Stimulated activated memory B cell treated with anti-CD40 and anti-IgM and Interleukin-4, amounts not matched to agents 10 μg/mL and 1 μg/mL and 100 μg/mL, for 72 hours (primary cell): ENCODE data around the gene IL1RL2.

Source experiments
- ATAC-seq: fragments of 150-1000 bp; cut with Tn5 transposase; 2 replicates; pipeline ENCODE4 v1.10.0; 2021
- H3K27ac Mint-ChIP-seq: one replicate; pipeline ENCODE4 v1.8.0; 2022; ENCODE audit warnings: mild to moderate bottlenecking, mixed read lengths
- H3K27me3 Mint-ChIP-seq: one replicate; pipeline ENCODE4 v1.8.0; 2022; ENCODE audit warnings: mixed read lengths
- H3K36me3 Mint-ChIP-seq: one replicate; pipeline ENCODE4 v1.8.0; 2022; ENCODE audit warnings: mixed read lengths
- H3K4me1 Mint-ChIP-seq: one replicate; pipeline ENCODE4 v1.8.0; 2022; ENCODE audit warnings: mixed read lengths
- H3K4me3 Mint-ChIP-seq: one replicate; pipeline ENCODE4 v1.8.0; 2022; ENCODE audit warnings: mild to moderate bottlenecking, moderate library complexity, mixed read lengths
- H3K9me3 Mint-ChIP-seq: one replicate; pipeline ENCODE4 v1.8.0; 2022; ENCODE audit warnings: mixed read lengths

The IL1RL2 gene

GRCh38 chr2:102204638-102205037, 17.8 kb downstream of the IL1RL2 start:
- H3K4me1 Mint-ChIP-seq: no peaks in the 10 kb centered on the region
- no peak overlapping the region for H3K4me3 Mint-ChIP-seq
- no peak for ATAC-seq
- peaks cover 49% of the 10 kb centered on the region for H3K27me3 Mint-ChIP-seq
- H3K27ac Mint-ChIP-seq: no peak overlapping the region
- peaks cover 11% of the 10 kb centered on the region for H3K9me3 Mint-ChIP-seq
- peaks cover 15% of the 10 kb centered on the region for H3K36me3 Mint-ChIP-seq

GRCh38 chr2:102206666-102207341, 20.0 kb downstream of the IL1RL2 start:
- Mint-ChIP-seq H3K36me3 (peaks cover 15% of the 10 kb centered on the region), H3K27ac (no peak overlapping the region), H3K4me3 (no peak overlapping the region), H3K27me3 (peaks cover 28% of the 10 kb centered on the region), H3K9me3 (peaks cover 11% of the 10 kb centered on the region), H3K4me1 (no peaks in the 10 kb centered on the region)
- ATAC-seq: no peak

- ATAC-seq: no peak
- H3K36me3 Mint-ChIP-seq: peaks cover 15% of the 10 kb centered on the region
- no peak overlapping the region for H3K4me3 Mint-ChIP-seq
- no peaks in the 10 kb centered on the region for H3K4me1 Mint-ChIP-seq
- H3K27ac Mint-ChIP-seq: no peak overlapping the region
- peaks cover 11% of the 10 kb centered on the region for H3K9me3 Mint-ChIP-seq
- peaks cover 22% of the 10 kb centered on the region for H3K27me3 Mint-ChIP-seq
Observed at GRCh38 chr2:102208774-102209173, 22.0 kb downstream of the IL1RL2 start.

GRCh38 chr2:102209474-102209873, 22.7 kb downstream of the IL1RL2 start:
- no peaks in the 10 kb centered on the region for H3K4me1 Mint-ChIP-seq
- ATAC-seq: no peak
- H3K27ac Mint-ChIP-seq: no peak overlapping the region

GRCh38 chr2:102217032-102217431, 30.2 kb downstream of the IL1RL2 start:
- H3K4me3 Mint-ChIP-seq: no peak overlapping the region
- peaks cover 15% of the 10 kb centered on the region for H3K9me3 Mint-ChIP-seq
- ATAC-seq: no peak
- peaks cover 10% of the 10 kb centered on the region for H3K27me3 Mint-ChIP-seq
- no peak overlapping the region for H3K27ac Mint-ChIP-seq
- H3K4me1 Mint-ChIP-seq: no peaks in the 10 kb centered on the region
- H3K36me3 Mint-ChIP-seq: no peaks in the 10 kb centered on the region

More at GRCh38 chr2:102209474-102209873, 22.7 kb downstream of the IL1RL2 start:
- Mint-ChIP-seq H3K36me3 (peaks cover 15% of the 10 kb centered on the region), H3K27me3 (peaks cover 17% of the 10 kb centered on the region), H3K9me3 (peaks cover 10% of the 10 kb centered on the region), H3K4me3 (no peak overlapping the region)

GRCh38 chr2:102224824-102225739, 38.3 kb downstream of the IL1RL2 start:
- ATAC-seq: no peak
- Mint-ChIP-seq H3K27ac (peak overlapping the region; percentile 56), H3K4me3 (no peak overlapping the region), H3K27me3 (peaks cover 12% of the 10 kb centered on the region), H3K4me1 (peaks cover 42% of the 10 kb centered on the region), H3K36me3 (no peaks in the 10 kb centered on the region), H3K9me3 (no peaks in the 10 kb centered on the region)

- H3K4me1 Mint-ChIP-seq: peaks cover 42% of the 10 kb centered on the region
- H3K36me3 Mint-ChIP-seq: no peaks in the 10 kb centered on the region
- H3K27ac Mint-ChIP-seq: peak overlapping the region; percentile 64
- H3K9me3 Mint-ChIP-seq: no peaks in the 10 kb centered on the region
- no peak for ATAC-seq
- H3K27me3 Mint-ChIP-seq: peaks cover 10% of the 10 kb centered on the region
- H3K4me3 Mint-ChIP-seq: no peak overlapping the region
Observed at GRCh38 chr2:102226171-102226570, 39.3 kb downstream of the IL1RL2 start.

- H3K4me3 Mint-ChIP-seq: no peak overlapping the region
Observed at GRCh38 chr2:102226612-102227391, 40.0 kb downstream of the IL1RL2 start.

GRCh38 chr2:102229141-102229769, 42.4 kb downstream of the IL1RL2 start:
- H3K27me3 Mint-ChIP-seq: no peaks in the 10 kb centered on the region
- no peak overlapping the region for H3K4me3 Mint-ChIP-seq
- no peaks in the 10 kb centered on the region for H3K36me3 Mint-ChIP-seq
- H3K27ac Mint-ChIP-seq: peak overlapping the region; percentile 64
- no peaks in the 10 kb centered on the region for H3K9me3 Mint-ChIP-seq
- peaks cover 46% of the 10 kb centered on the region for H3K4me1 Mint-ChIP-seq
- ATAC-seq: no peak

More at GRCh38 chr2:102226612-102227391, 40.0 kb downstream of the IL1RL2 start:
- peak overlapping the region; percentile 64 for H3K27ac Mint-ChIP-seq
- peaks cover 4% of the 10 kb centered on the region for H3K27me3 Mint-ChIP-seq
- H3K4me1 Mint-ChIP-seq: peaks cover 42% of the 10 kb centered on the region
- H3K36me3 Mint-ChIP-seq: no peaks in the 10 kb centered on the region
- ATAC-seq: no peak
- no peaks in the 10 kb centered on the region for H3K9me3 Mint-ChIP-seq

GRCh38 chr2:102230410-102230909, 43.6 kb downstream of the IL1RL2 start:
- Mint-ChIP-seq H3K9me3 (no peaks in the 10 kb centered on the region), H3K4me1 (peaks cover 43% of the 10 kb centered on the region), H3K27ac (no peak overlapping the region)

GRCh38 chr2:102233132-102233884, 46.5 kb downstream of the IL1RL2 start:
- Mint-ChIP-seq H3K9me3 (no peaks in the 10 kb centered on the region), H3K36me3 (no peaks in the 10 kb centered on the region), H3K27ac (no peak overlapping the region), H3K27me3 (peaks cover 14% of the 10 kb centered on the region), H3K4me1 (peaks cover 29% of the 10 kb centered on the region), H3K4me3 (no peak overlapping the region)
- no peak for ATAC-seq

More at GRCh38 chr2:102230410-102230909, 43.6 kb downstream of the IL1RL2 start:
- ATAC-seq: no peak
- Mint-ChIP-seq H3K36me3 (no peaks in the 10 kb centered on the region), H3K4me3 (no peak overlapping the region), H3K27me3 (no peaks in the 10 kb centered on the region)

GRCh38 chr2:102235042-102235473, 48.2 kb downstream of the IL1RL2 start:
- Mint-ChIP-seq H3K36me3 (no peaks in the 10 kb centered on the region), H3K4me3 (no peak overlapping the region), H3K27me3 (peaks cover 26% of the 10 kb centered on the region), H3K4me1 (peaks cover 26% of the 10 kb centered on the region), H3K27ac (no peak overlapping the region), H3K9me3 (no peaks in the 10 kb centered on the region)
- ATAC-seq: no peak

GRCh38 chr2:102235491-102235890, 48.7 kb downstream of the IL1RL2 start:
- Mint-ChIP-seq H3K36me3 (no peaks in the 10 kb centered on the region), H3K9me3 (no peaks in the 10 kb centered on the region), H3K4me3 (no peak overlapping the region), H3K27me3 (peaks cover 26% of the 10 kb centered on the region), H3K27ac (no peak overlapping the region), H3K4me1 (peaks cover 30% of the 10 kb centered on the region)
- no peak for ATAC-seq

- peaks cover 26% of the 10 kb centered on the region for H3K27me3 Mint-ChIP-seq
Observed at GRCh38 chr2:102236132-102236531, 49.3 kb downstream of the IL1RL2 start.

More at GRCh38 chr2:102236132-102236531, 49.3 kb downstream of the IL1RL2 start:
- no peaks in the 10 kb centered on the region for H3K36me3 Mint-ChIP-seq
- no peak overlapping the region for H3K4me3 Mint-ChIP-seq
- no peaks in the 10 kb centered on the region for H3K9me3 Mint-ChIP-seq
- peaks cover 36% of the 10 kb centered on the region for H3K4me1 Mint-ChIP-seq
- ATAC-seq: no peak
- H3K27ac Mint-ChIP-seq: no peak overlapping the region
